Activated CD4-positive, alpha-beta T cell treated with anti-CD3 and anti-CD28 coated beads, Interleukin-2, amount 10 ng/mL, durations not matched to agents 7 days and 5 days (primary cell): Measurements from ENCODE around the gene ZCWPW1. TPM values are rescaled to one million over a fixed set of nuclear protein-coding genes. Genes with fewer than 3 reads are reported as not detected.

Source experiments
- CTCF ChIA-PET: fragments of 350-600 bp; sonication (Branson Sonifier 250); formaldehyde crosslinking; loops from one replicate; lab custom pipeline; 2021; ENCODE audit warnings: antibody characterized with exemption; lab: Charles Lee
- POLR2A ChIA-PET: fragments of 350-600 bp; sonication (Branson Sonifier 250); formaldehyde crosslinking; loops from one replicate; lab custom pipeline; 2021; ENCODE audit warnings: antibody characterized with exemption; lab: Charles Lee
- DNase-seq: peaks from one replicate; pipeline ENCODE4 v3.0.0-alpha.2; 2020
- H3K27ac Mint-ChIP-seq: one replicate; pipeline ENCODE4 v1.8.0; 2021; ENCODE audit warnings: mild to moderate bottlenecking, moderate library complexity, mixed read lengths
- H3K27me3 Mint-ChIP-seq: one replicate; pipeline ENCODE4 v1.8.0; 2021; ENCODE audit warnings: mixed read lengths
- H3K36me3 Mint-ChIP-seq: one replicate; pipeline ENCODE4 v1.8.0; 2021; ENCODE audit warnings: low read depth, mixed read lengths
- H3K4me1 Mint-ChIP-seq: one replicate; pipeline ENCODE4 v1.8.0; 2021; ENCODE audit warnings: mixed read lengths
- H3K4me3 Mint-ChIP-seq: one replicate; pipeline ENCODE4 v1.8.0; 2021; ENCODE audit warnings: mild to moderate bottlenecking, moderate library complexity, mixed read lengths
- H3K9me3 Mint-ChIP-seq: one replicate; pipeline ENCODE4 v1.8.0; 2021; ENCODE audit warnings: mixed read lengths
- total RNA-seq, 2 experiments: library from RNA; stranded (reverse); gene quantifications; one replicate each; pipeline ENCODE4 v1.2.3, GENCODE V29; 2021

The ZCWPW1 gene
- total RNA-seq, 2 experiments from 2014 or later = 2.4 to 2.7 TPM

DNA sequence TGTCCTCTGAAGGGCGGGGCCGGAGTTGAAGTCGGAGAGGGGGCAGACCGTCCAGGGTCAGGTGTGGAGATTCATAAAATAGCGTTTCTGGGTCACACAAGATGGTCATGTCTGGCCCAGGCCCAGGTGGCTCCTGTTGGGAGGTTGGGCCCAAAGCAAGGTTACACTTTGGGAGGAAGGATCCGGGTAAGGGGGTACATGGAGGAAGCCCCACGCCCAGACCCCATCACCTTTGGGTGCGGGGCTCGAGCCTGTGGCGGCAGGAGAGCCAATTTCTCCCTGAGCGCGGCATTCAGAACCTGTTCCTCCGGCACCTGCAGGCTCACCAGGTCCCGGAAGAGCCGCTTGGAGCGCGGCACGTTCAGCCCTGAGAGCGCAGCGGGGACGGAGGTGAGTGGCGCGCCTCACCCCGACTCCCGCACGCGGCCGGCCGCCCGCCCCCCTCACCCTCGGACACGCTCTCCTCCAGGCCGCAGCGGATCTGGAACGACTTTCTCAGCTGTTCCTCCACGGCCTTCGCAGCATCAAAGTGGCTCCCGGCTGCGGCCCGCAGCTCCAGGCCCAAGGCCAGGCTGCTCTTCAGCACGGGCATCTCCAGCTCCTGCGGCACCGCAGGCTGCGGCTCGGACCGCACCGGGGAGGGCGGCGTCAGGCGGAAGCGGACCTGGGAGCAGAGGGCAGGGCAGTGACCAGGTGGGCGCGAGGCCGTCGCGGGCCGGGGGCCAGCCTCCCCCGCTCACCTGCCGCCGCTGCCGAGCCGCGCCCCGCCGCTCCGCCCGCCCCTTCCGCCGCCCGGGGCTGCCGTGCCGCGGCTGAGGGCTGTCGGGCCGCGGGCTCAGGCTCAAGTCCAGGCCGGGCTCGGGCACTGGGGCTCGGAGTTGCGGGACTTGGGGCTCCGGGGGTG, 7.2 kb upstream of the ZCWPW1 start:
- Mint-ChIP-seq H3K4me1 (peaks cover 57% of the 10 kb centered on the region), H3K27me3 (no peaks in the 10 kb centered on the region), H3K4me3 (peak overlapping the region; percentile 95), H3K27ac (peak overlapping the region; percentile 97), H3K9me3 (no peaks in the 10 kb centered on the region), H3K36me3 (peaks cover 50% of the 10 kb centered on the region)
- DNase-seq = peak; percentile 58
- CTCF ChIA-PET = interaction anchor here (0.9 to 2.1 kb wide), 6 partner anchors 9 to 417 kb away, joined by 3 to 8 read pairs (median 3); partner anchors contain the start of gene SLC12A9
- POLR2A ChIA-PET = no interaction called here

DNA sequence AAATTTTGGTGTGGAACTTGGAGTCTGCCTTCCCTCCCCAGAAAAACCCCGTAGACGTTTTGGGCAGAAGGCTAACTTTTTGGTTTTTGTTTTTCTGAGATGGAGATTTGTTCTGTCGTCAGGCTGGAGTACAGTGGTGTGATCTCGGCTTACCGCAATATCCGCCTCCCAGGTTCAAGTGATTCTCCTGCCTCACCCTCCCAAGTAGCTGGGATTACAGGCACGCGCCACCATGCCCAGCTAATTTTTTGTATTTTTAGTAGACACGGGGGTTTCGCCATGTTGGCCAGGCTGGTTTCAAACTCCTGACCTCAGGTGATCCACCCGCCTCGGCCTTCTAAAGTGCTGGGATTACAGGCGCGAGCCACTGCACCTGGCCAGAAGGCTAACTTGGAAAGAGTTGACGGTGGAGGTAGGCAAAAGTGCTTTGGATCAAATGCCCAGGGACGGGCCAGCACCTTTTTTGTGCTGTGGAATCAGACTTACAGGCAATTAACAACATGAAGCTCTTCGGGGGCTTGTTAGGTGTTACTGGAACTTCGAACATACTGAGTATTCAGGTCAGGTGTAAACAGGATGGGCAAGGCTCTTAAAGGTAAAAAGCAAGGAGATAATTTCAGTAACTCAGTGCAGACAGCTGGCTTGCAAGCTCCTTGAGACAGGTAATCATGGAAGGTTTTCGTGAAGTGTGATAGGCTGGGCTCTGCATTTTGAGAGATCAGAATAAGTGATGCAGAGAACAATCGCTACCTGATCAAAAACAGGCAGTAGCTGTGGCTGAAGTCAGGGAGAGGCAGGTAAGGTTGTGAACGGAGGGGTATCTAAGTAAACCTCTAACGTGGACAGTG, 6.0 kb upstream of the ZCWPW1 start:
- Mint-ChIP-seq H3K36me3 (peaks cover 57% of the 10 kb centered on the region), H3K4me3 (peak overlapping the region; percentile 90), H3K4me1 (peaks cover 63% of the 10 kb centered on the region), H3K27me3 (no peaks in the 10 kb centered on the region), H3K27ac (peak overlapping the region; percentile 93), H3K9me3 (no peaks in the 10 kb centered on the region)
- POLR2A ChIA-PET = interaction anchor here (1.3 kb wide), 1 partner anchor 10 kb away, joined by 6 read pairs; no protein-coding TSS in a partner anchor
- CTCF ChIA-PET = interaction anchor here (1.0 to 2.1 kb wide), 3 partner anchors 10 to 48 kb away, joined by 3 to 8 read pairs (median 3); no protein-coding TSS in a partner anchor
- no peak for DNase-seq

DNA sequence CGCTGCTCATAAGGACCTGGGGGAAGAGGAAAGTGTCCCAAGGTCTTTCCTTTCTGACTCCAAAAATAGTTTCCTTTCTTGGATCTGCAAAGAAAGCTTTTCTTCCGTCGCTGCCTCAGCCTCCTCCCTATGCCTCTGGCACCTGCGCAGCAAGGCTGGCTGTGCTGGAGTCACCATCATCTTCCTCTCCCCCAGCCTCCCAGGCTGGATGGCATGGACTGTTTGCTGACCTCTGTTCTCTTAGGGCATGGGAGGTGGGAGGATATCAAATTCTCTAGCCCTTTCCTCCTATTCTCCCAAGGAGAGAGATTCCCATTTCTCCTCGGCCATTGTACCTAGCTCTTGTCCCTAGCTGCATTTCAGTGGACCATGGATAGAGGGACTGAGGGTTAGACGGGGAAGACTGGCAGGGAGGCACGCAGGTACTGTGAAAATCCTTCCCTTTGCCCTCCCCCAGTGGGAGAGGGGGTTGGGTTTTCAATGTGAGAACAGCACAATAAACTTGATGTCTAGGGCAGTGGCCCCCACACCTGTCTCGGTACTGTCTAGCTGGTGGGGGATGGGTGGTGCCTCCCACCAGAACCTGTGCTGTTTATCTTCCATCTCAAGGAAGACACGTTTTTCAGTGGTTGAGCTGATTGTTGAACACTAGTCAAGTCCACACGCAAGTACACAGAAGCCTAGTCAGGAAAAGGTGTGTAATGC, 5.2 kb upstream of the ZCWPW1 start:
- POLR2A ChIA-PET = interaction anchor here (1.3 kb wide), 1 partner anchor 11 kb away, joined by 6 read pairs; no protein-coding TSS in a partner anchor
- Mint-ChIP-seq H3K4me3 (peak overlapping the region; percentile 90), H3K4me1 (peaks cover 66% of the 10 kb centered on the region), H3K36me3 (peaks cover 60% of the 10 kb centered on the region), H3K27ac (peak overlapping the region; percentile 93), H3K9me3 (no peaks in the 10 kb centered on the region), H3K27me3 (no peaks in the 10 kb centered on the region)
- DNase-seq = no peak
- CTCF ChIA-PET = interaction anchor here (1.1 kb wide), 1 partner anchor 17 kb away, joined by 3 read pairs; no protein-coding TSS in a partner anchor

DNA sequence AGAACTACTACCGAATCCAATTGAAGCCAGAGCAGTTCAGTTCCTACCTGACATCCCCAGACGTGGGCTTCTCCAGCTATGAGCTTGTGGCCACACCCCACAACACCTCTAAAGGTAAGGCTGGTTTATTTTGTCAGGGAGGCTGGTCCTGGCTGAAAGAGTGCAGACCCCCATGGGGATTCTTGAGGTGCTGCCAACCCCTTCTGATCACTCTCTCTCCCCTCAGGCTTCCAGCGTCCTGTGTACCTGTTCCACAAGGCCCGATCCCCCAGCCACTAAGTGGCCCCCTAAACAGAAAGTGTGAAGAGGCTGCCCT, 4.7 kb upstream of the ZCWPW1 start:
- Mint-ChIP-seq H3K27ac (peak overlapping the region; percentile 93), H3K4me1 (peaks cover 68% of the 10 kb centered on the region), H3K27me3 (no peaks in the 10 kb centered on the region), H3K9me3 (no peaks in the 10 kb centered on the region), H3K36me3 (peaks cover 60% of the 10 kb centered on the region), H3K4me3 (no peak overlapping the region)
- POLR2A ChIA-PET = interaction anchor here (1.3 kb wide), 1 partner anchor 11 kb away, joined by 6 read pairs; no protein-coding TSS in a partner anchor
- no peak for DNase-seq
- CTCF ChIA-PET = no interaction called here

DNA sequence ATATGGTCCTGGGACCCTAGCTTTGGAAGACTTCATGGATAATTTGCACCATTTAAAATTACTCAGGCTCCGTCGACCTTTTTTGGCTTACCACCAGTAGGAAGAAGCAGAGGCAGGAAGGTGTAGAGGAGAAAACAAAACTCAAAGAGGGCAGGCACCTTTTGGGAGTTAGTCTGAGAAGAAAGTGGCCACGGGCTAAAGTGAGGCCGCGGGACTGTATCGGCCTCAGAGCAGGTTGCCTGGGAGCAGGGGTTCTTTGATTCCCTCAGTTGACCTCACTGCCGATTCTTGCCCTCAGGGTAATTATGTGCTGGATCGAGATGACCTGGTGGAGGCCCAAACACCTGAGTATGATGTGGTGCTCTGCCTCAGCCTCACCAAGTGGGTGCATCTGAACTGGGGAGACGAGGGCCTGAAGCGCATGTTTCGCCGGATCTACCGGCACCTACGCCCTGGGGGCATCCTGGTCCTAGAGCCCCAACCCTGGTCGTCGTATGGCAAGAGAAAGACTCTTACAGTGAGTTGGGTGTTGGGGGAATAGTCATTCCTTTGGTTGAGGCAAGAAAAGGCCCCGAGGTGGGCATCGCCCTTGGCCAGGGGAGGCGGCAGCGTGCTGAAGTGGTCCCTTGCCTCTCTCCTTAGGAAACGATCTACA, 4.2 kb upstream of the ZCWPW1 start:
- H3K36me3 Mint-ChIP-seq = peaks cover 64% of the 10 kb centered on the region
- H3K27ac Mint-ChIP-seq = peak overlapping the region; percentile 94
- H3K4me1 Mint-ChIP-seq = peaks cover 73% of the 10 kb centered on the region
- no peak for DNase-seq
- CTCF ChIA-PET = interaction anchor here (0.6 kb wide), 1 partner anchor 18 kb away, joined by 4 read pairs; no protein-coding TSS in a partner anchor
- peak overlapping the region; percentile 2 for H3K4me3 Mint-ChIP-seq
- POLR2A ChIA-PET = no interaction called here
- no peaks in the 10 kb centered on the region for H3K27me3 Mint-ChIP-seq
- peaks cover 3% of the 10 kb centered on the region for H3K9me3 Mint-ChIP-seq

DNA sequence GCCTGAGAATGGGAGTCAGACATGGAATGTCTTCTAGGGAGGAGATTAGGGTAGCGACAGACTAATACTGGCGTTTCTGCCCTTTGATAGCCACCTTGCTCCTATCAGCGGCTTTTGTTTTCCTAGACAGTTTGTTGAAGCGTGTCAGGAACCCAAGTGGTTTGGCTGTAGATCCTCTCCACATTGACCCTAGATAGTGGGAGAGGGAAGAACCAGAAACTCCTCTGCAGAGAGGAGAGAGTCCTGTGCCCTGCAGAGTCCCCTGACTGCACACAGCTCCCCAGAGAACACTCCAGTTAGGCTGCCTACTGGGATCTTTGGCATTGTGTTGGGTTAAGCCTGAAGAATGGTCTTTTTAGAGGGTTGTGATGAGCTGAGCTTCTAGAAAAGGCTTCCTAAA, 3.5 kb upstream of the ZCWPW1 start:
- H3K27ac Mint-ChIP-seq = peak overlapping the region; percentile 94
- H3K36me3 Mint-ChIP-seq = peaks cover 65% of the 10 kb centered on the region
- peaks cover 5% of the 10 kb centered on the region for H3K9me3 Mint-ChIP-seq
- ChIA-PET POLR2A (no interaction called here), CTCF (interaction anchor here (0.6 kb wide), 1 partner anchor 17 kb away, joined by 4 read pairs; no protein-coding TSS in a partner anchor)
- peaks cover 70% of the 10 kb centered on the region for H3K4me1 Mint-ChIP-seq
- DNase-seq = no peak
- no peaks in the 10 kb centered on the region for H3K27me3 Mint-ChIP-seq
- peak overlapping the region; percentile 81 for H3K4me3 Mint-ChIP-seq

DNA sequence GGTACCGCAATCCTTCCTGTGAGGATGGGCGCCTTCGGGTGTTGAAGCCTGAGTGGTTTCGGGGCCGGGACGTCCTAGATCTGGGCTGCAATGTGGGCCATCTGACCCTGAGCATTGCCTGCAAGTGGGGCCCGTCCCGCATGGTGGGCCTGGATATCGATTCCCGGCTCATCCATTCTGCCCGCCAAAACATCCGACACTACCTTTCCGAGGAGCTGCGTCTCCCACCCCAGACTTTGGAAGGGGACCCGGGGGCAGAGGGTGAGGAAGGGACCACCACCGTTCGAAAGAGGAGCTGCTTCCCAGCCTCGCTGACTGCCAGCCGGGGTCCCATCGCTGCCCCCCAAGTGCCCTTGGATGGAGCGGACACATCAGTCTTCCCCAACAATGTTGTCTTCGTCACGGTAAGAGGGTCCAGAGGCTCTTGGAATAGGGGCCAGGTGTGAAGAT, 2.8 kb upstream of the ZCWPW1 start:
- H3K4me3 Mint-ChIP-seq = peak overlapping the region; percentile 81
- no peaks in the 10 kb centered on the region for H3K27me3 Mint-ChIP-seq
- peaks cover 63% of the 10 kb centered on the region for H3K36me3 Mint-ChIP-seq
- no peak for DNase-seq
- POLR2A ChIA-PET = no interaction called here
- peaks cover 67% of the 10 kb centered on the region for H3K4me1 Mint-ChIP-seq
- H3K9me3 Mint-ChIP-seq = peaks cover 5% of the 10 kb centered on the region
- CTCF ChIA-PET = no interaction called here
- peak overlapping the region; percentile 94 for H3K27ac Mint-ChIP-seq

DNA sequence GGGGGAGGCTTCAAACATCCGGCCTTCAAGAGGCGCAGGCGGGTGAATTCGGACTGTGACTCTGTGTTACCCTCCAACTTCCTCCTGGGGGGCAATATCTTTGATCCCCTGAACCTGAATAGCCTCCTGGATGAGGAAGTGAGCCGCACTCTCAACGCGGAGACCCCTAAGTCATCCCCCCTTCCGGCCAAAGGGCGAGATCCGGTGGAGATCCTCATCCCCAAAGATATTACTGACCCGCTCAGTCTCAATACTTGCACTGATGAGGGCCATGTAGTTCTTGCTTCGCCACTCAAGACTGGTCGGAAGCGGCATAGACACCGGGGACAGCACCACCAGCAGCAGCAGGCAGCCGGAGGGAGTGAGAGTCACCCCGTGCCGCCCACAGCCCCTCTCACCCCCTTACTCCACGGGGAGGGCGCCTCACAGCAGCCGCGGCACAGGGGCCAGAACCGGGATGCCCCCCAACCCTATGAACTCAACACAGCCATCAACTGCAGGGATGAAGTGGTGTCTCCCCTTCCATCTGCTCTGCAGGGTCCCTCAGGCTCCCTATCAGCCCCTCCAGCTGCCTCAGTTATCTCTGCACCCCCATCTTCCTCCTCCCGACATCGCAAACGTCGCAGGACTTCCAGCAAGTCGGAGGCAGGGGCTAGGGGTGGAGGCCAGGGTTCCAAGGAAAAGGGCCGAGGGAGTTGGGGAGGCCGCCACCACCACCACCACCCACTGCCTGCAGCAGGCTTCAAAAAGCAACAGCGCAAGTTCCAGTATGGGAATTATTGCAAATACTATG, 2.2 kb upstream of the ZCWPW1 start:
- H3K4me1 Mint-ChIP-seq = peaks cover 66% of the 10 kb centered on the region
- H3K4me3 Mint-ChIP-seq = peak overlapping the region; percentile 81
- DNase-seq = peak; percentile 30
- ChIA-PET POLR2A (interaction anchor here (0.6 kb wide), 1 partner anchor 16 kb away, joined by 4 read pairs; no protein-coding TSS in a partner anchor), CTCF (interaction anchor here (0.6 to 2.6 kb wide), 3 partner anchors 19 to 1039 kb away, joined by 6 to 14 read pairs (median 6); no protein-coding TSS in a partner anchor)
- peak overlapping the region; percentile 94 for H3K27ac Mint-ChIP-seq
- H3K9me3 Mint-ChIP-seq = peaks cover 5% of the 10 kb centered on the region
- peaks cover 61% of the 10 kb centered on the region for H3K36me3 Mint-ChIP-seq
- peaks cover 3% of the 10 kb centered on the region for H3K27me3 Mint-ChIP-seq

DNA sequence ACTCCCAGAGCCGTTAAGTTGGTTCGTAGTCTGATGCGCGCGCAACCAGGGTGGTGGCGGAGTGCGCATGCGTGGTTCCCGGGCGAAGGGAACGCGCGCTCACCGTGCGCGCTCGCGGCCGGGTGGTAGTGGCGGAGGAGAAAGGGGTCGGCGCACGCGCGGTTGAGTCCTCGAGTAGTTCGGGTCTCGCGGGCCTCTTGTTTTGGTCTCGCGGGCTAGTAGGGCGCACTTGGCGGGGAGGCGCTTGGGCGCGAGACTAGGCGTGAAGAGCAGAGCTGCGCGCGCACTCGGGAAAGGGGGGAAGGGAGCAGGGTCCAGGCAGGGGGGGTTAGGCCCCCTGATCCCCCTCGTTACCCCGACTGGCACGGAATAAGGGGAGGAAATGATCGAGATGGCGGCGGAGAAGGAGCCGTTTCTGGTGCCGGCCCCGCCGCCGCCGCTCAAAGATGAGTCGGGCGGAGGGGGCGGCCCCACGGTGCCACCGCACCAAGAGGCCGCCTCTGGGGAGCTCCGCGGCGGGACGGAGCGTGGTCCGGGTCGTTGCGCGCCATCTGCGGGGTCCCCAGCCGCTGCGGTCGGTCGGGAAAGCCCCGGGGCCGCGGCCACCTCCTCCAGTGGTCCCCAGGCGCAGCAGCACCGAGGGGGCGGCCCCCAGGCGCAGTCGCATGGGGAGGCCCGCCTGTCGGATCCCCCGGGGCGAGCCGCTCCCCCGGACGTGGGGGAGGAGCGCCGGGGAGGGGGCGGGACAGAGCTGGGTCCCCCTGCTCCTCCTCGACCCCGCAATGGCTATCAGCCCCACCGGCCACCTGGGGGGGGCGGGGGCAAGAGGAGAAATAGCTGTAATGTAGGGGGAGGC, 1.4 kb upstream of the ZCWPW1 start, which contains the start of gene MEPCE:
TSS of gene MEPCE (plus strand) at position 195 of the 856 bp plus-strand sequence. CDS start at position 383, 188 bp downstream.
- peaks cover 60% of the 10 kb centered on the region for H3K4me1 Mint-ChIP-seq
- POLR2A ChIA-PET = interaction anchor here (0.6 to 1.1 kb wide), 5 partner anchors 17 to 1049 kb away, joined by 3 to 5 read pairs (median 3); no protein-coding TSS in a partner anchor

More for the DNA sequence above, 1.4 kb upstream of the ZCWPW1 start, which contains the start of gene MEPCE:
- Mint-ChIP-seq H3K9me3 (peaks cover 5% of the 10 kb centered on the region), H3K36me3 (peaks cover 54% of the 10 kb centered on the region), H3K4me3 (peak within 1 kb of the TSS; percentile 97), H3K27ac (peak within 1 kb of the TSS; percentile 100), H3K27me3 (peaks cover 3% of the 10 kb centered on the region)
- CTCF ChIA-PET = interaction anchor here (0.6 to 2.6 kb wide), 7 partner anchors 19 to 1038 kb away, joined by 3 to 14 read pairs (median 5); partner anchors contain the start of gene LAMTOR4
- DNase-seq = peak; percentile 96
